ENCODE data around the gene CDC45. TPM values are rescaled to one million over a fixed set of nuclear protein-coding genes. Genes with fewer than 3 reads are reported as not detected.

The CDC45 gene
- total and polyA plus RNA-seq, 2 of the 13 experiments (the other 11 are each of a cell fraction or from before 2014, with no cell fraction given), result 14.4 to 36.3 TPM

DNA sequence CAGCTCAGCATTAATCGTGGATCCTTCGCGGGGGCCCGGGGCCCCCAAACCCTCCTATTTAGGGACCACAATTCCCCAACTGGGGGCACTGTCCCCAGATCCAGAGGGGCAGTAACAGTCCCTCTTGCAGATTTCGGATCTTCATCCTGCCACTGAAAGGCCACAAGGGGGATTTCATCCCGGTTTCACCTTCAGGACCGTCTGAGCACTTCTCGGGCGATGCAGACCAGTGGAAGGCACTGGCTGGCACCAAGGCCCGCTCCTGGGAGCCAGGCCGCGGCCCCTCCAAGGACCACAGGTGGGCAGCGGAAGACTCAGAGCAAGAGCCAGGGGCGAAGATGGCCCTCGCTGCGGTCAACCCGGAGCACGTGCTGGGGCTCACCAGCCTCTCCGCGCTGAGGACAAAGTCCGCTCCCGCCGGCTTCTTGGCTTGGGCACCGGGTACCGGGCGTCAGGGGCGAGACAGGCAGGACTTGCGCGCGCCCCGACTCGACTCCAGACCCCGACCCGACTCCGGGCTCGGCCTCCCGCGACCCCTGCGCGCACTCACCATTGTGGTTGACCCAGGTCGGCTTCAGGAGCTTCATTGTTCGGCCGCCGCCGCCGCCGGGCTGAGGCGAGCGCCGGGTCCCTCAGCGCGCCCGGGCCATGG is 48.7 kb upstream of the CDC45 start (continued):
- TF ChIP-seq ZNF670 (CRISPR knock-in tag; IDR thresholded peaks at IDR 0.05; ENCODE audit: borderline replicate concordance), result 0 out of 2 replicates have a peak, but pooled peaks have one; percentile 66
- no peak for TF ChIP-seq ZFP36L1 (CRISPR knock-in tag; IDR thresholded peaks at IDR 0.05)
- TF ChIP-seq, protein P1, sequence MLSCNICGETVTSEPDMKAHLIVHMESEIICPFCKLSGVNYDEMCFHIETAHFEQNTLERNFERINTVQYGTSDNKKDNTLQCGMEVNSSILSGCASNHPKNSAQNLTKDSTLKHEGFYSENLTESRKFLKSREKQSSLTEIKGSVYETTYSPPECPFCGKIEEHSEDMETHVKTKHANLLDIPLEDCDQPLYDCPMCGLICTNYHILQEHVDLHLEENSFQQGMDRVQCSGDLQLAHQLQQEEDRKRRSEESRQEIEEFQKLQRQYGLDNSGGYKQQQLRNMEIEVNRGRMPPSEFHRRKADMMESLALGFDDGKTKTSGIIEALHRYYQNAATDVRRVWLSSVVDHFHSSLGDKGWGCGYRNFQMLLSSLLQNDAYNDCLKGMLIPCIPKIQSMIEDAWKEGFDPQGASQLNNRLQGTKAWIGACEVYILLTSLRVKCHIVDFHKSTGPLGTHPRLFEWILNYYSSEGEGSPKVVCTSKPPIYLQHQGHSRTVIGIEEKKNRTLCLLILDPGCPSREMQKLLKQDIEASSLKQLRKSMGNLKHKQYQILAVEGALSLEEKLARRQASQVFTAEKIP (CRISPR knock-in tag; IDR thresholded peaks at IDR 0.05; ENCODE audit: borderline replicate concordance), result no peak
- TF ChIP-seq ZBTB7A (CRISPR knock-in tag; IDR thresholded peaks at IDR 0.05), result no peak
- TF ChIP-seq, protein P2, sequence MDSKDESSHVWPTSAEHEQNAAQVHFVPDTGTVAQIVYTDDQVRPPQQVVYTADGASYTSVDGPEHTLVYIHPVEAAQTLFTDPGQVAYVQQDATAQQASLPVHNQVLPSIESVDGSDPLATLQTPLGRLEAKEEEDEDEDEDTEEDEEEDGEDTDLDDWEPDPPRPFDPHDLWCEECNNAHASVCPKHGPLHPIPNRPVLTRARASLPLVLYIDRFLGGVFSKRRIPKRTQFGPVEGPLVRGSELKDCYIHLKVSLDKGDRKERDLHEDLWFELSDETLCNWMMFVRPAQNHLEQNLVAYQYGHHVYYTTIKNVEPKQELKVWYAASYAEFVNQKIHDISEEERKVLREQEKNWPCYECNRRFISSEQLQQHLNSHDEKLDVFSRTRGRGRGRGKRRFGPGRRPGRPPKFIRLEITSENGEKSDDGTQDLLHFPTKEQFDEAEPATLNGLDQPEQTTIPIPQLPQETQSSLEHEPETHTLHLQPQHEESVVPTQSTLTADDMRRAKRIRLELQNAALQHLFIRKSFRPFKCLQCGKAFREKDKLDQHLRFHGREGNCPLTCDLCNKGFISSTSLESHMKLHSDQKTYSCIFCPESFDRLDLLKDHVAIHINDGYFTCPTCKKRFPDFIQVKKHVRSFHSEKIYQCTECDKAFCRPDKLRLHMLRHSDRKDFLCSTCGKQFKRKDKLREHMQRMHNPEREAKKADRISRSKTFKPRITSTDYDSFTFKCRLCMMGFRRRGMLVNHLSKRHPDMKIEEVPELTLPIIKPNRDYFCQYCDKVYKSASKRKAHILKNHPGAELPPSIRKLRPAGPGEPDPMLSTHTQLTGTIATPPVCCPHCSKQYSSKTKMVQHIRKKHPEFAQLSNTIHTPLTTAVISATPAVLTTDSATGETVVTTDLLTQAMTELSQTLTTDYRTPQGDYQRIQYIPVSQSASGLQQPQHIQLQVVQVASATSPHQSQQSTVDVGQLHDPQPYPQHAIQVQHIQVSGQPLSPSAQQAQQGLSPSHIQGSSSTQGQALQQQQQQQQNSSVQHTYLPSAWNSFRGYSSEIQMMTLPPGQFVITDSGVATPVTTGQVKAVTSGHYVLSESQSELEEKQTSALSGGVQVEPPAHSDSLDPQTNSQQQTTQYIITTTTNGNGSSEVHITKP (CRISPR knock-in tag; IDR thresholded peaks at IDR 0.05; ENCODE audit: low read depth), result no peak
- no peak for TF ChIP-seq ZNF205 (CRISPR knock-in tag; IDR thresholded peaks at IDR 0.05)
- peak; percentile 67 for TF ChIP-seq ZSCAN31 (CRISPR knock-in tag; IDR thresholded peaks at IDR 0.05; ENCODE audit: low read depth)
- TF ChIP-seq PCBP1 (IDR thresholded peaks at IDR 0.05; ENCODE audit: borderline replicate concordance, low read depth, low read length), result no peak
- TF ChIP-seq ZBTB39 (CRISPR knock-in tag; IDR thresholded peaks at IDR 0.05), result no peak
- no peak for TF ChIP-seq JDP2 (CRISPR knock-in tag; IDR thresholded peaks at IDR 0.05; ENCODE audit: borderline replicate concordance)
- TF ChIP-seq SAFB2 (CRISPR knock-in tag; IDR thresholded peaks at IDR 0.05; ENCODE audit: borderline replicate concordance, low read depth), result peak; percentile 11; the same call in 1 of the 2 replicates
- TF ChIP-seq ZNF343 (CRISPR knock-in tag; IDR thresholded peaks at IDR 0.05), result peak; percentile 2; the same call in 1 of the 2 replicates
- no peak for TF ChIP-seq ZNF432 (CRISPR knock-in tag; IDR thresholded peaks at IDR 0.05; ENCODE audit: borderline replicate concordance)
- TF ChIP-seq KLF16 (CRISPR knock-in tag; IDR thresholded peaks at IDR 0.05), result peak in 1 of 2 experiments; percentile 17; a peak in 1 of 4 replicates
- no peak for TF ChIP-seq MTA3 (CRISPR knock-in tag; IDR thresholded peaks at IDR 0.05)
- 0 out of 2 replicates have a peak, but pooled peaks have one; percentile 59 for TF ChIP-seq NRL (CRISPR knock-in tag; IDR thresholded peaks at IDR 0.05; ENCODE audit: borderline replicate concordance)
- peak; percentile 15; the same call in 1 of the 2 replicates for TF ChIP-seq NFYB (CRISPR knock-in tag; IDR thresholded peaks at IDR 0.05)
- no peak; the same call in 1 of the 2 replicates for TF ChIP-seq ZBTB43 (CRISPR knock-in tag; conservative IDR thresholded peaks at IDR 0.05)
- TF ChIP-seq ZNF350 (CRISPR knock-in tag; IDR thresholded peaks at IDR 0.05; ENCODE audit: borderline replicate concordance, low read depth), result no peak; the same call in 1 of the 2 replicates

Data from HepG2 (cell line).